Gastrocnemius medialis (tissue), 4 donors: ENCODE results near the gene CYREN. TPM values are rescaled to one million over a fixed set of nuclear protein-coding genes. Genes with fewer than 3 reads are reported as not detected.
"Not testable (repeated sequence)": the region's sequence is repeated elsewhere in the genome, so short reads cannot be mapped to it uniquely, and the experiment has no call there.

ENCODE experiments used
- ATAC-seq, 2 donors: fragments of 150-250 bp; one replicate each; pipeline ENCODE4 v1.9.1; 2016
- DNase-seq, 2 donors: peaks; one replicate each; pipeline ENCODE4 v3.0.0-alpha.2; 2019
- H3K27ac ChIP-seq, 4 donors: fragments of 200-600 bp; sonication (generic); 1 replicate in 1 of 4; 2 replicates in 3 of 4; pipeline ENCODE4 v1.5.1; 2016 to 2018; ENCODE audit warnings: mild to moderate bottlenecking in 2 of 4, moderate library complexity in 1 of 4
- H3K27me3 ChIP-seq, 3 donors: fragments of 200-600 bp; sonication (generic) in 2 of 3; 1 replicate in 1 of 3; 2 replicates in 2 of 3; pipeline versions ENCODE4 v1.5.1 to v1.6.0; 2016 to 2019; ENCODE audit warnings: mild to moderate bottlenecking in 1 of 3, moderate library complexity in 1 of 3
- H3K36me3 ChIP-seq, 2 donors: fragments of 200-600 bp; sonication (generic) in 1 of 2; one replicate each; pipeline ENCODE4 v1.5.1; 2017 to 2018
- H3K4me1 ChIP-seq, 2 donors: fragments of 200-600 bp; sonication (generic) in 1 of 2; one replicate each; pipeline ENCODE4 v1.5.1; 2016 to 2017; ENCODE audit warnings: mild to moderate bottlenecking in 2 of 2
- H3K4me3 ChIP-seq, 4 donors: fragments of 200-600 bp; sonication (generic) in 3 of 4; 1 replicate in 1 of 4; 2 replicates in 3 of 4; pipeline ENCODE4 v1.5.1; 2016 to 2019; ENCODE audit warnings: mild to moderate bottlenecking in 2 of 4
- H3K9me3 ChIP-seq, 3 donors: fragments of 200-600 bp; sonication (generic) in 2 of 3; 1 replicate in 1 of 3; 2 replicates in 2 of 3; pipeline ENCODE4 v1.5.1; 2016 to 2019
- CTCF ChIP-seq, 5 experiments: fragments of 450-650 bp in 3 of 5; fragments of 200-600 bp in 2 of 5; sonication (generic) in 2 of 5; IDR thresholded peaks in 4 of 5; conservative IDR thresholded peaks in 1 of 5; 1 replicate in 4 of 5; 2 replicates in 1 of 5; pipeline ENCODE4 v1.5.1; 2016 to 2019; ENCODE audit warnings: antibody characterized with exemption in 5 of 5, mild to moderate bottlenecking in 3 of 5, moderate library complexity in 3 of 5
- POLR2A ChIP-seq, 2 donors: fragments of 450-650 bp; IDR thresholded peaks; one replicate each; pipeline ENCODE4 v1.6.1; 2017; ENCODE audit warnings: antibody characterized with exemption in 2 of 2, mild to moderate bottlenecking in 2 of 2, moderate library complexity in 2 of 2
- in situ Hi-C, 4 donors: fragments of 200-750 bp; cut with MboI; loops; one replicate each; pipeline versions ENCODE4 v1.15.0 to v1.8.0; 2017; ENCODE audit warnings: low sequenced_read_pairs in 4 of 4
- intact Hi-C: fragments of 100-400 bp; cut with DNase I; formaldehyde crosslinking; loops from one replicate; pipeline ENCODE4 v1.15.1; 2023; ENCODE audit warnings: low total_unique reads
- total RNA-seq, 4 donors: library from RNA; depleted of rRNA; stranded (reverse); fragments of >200 nt; gene quantifications; one replicate each; pipeline versions ENCODE4 v1.1.0 to v1.2.3, GENCODE V29; 2016

Gene CYREN
- total RNA-seq, 4 donors from 2014 or later, result 11.8 to 51.5 (median 20.4) TPM

GRCh38 chr7:135171581-135172291 lies 1.2 kb upstream of the CYREN start:
- H3K9me3 ChIP-seq, H3K27me3 ChIP-seq, in situ Hi-C loops: not testable (repeated sequence)
- intact Hi-C loops, result loop anchor here (2.0 to 5.0 kb wide), 2 partner anchors 39 to 479 kb away; partner anchors contain the start of gene WDR91
- peak; percentile 44 to 51 for TF ChIP-seq POLR2A (IDR thresholded peaks at IDR 0.05)
- ATAC-seq, result peak; percentile 26 to 54
- peak overlapping the region; percentile 93 to 97 (median 96) for H3K27ac ChIP-seq
- H3K4me1 ChIP-seq, result peaks cover 40 to 46% of the 10 kb centered on the region in 2 donors
- peaks cover 0 to 20% of the 10 kb centered on the region in 2 donors for H3K36me3 ChIP-seq
- peak overlapping the region; percentile 26 to 75 (median 66) for H3K4me3 ChIP-seq
- peak; percentile 82 to 94 for DNase-seq

GRCh38 chr7:135170998-135171481 lies 533 bp upstream of the CYREN start:
- DNase-seq, ATAC-seq, in situ Hi-C loops, H3K27me3 ChIP-seq, H3K9me3 ChIP-seq: not testable (repeated sequence)
- Histone ChIP-seq H3K36me3 (peaks cover 0 to 23% of the 10 kb centered on the region in 2 donors), H3K27ac (peak overlapping the region; percentile 93 to 97 (median 96)), H3K4me1 (peaks cover 47 to 53% of the 10 kb centered on the region in 2 donors), H3K4me3 (peak overlapping the region; percentile 63 to 85 (median 72))
- intact Hi-C loops, result loop anchor here (1.0 to 5.0 kb wide), 4 partner anchors 24 to 479 kb away; partner anchors contain the start of genes AGBL3 and WDR91
- peak in 1 of 5 experiments; percentile 10 for TF ChIP-seq CTCF (IDR thresholded peaks at IDR 0.05 in 4 of 5, conservative IDR thresholded peaks at IDR 0.05 in 1 of 5)

- Histone ChIP-seq H3K36me3 (peaks cover 0 to 24% of the 10 kb centered on the region in 2 donors), H3K4me3 (peak overlapping the region; percentile 63 to 85 (median 72)), H3K27me3 (no peaks in the 10 kb centered on the region), H3K27ac (peak overlapping the region; percentile 93 to 97 (median 96)), H3K4me1 (peaks cover 59 to 64% of the 10 kb centered on the region in 2 donors), H3K9me3 (no peaks in the 10 kb centered on the region)
- intact Hi-C loops (loop anchor here (1.0 to 5.0 kb wide), 5 partner anchors 23 to 638 kb away; partner anchors contain the start of genes AGBL3 and WDR91), in situ Hi-C loops (no loop called here)
- TF ChIP-seq CTCF (IDR thresholded peaks at IDR 0.05 in 4 of 5, conservative IDR thresholded peaks at IDR 0.05 in 1 of 5) (no peak), POLR2A (IDR thresholded peaks at IDR 0.05) (no peak)
- ATAC-seq (peak; percentile 0 to 3), DNase-seq (no peak)
Observed at GRCh38 chr7:135169964-135170273, 588 bp downstream of the CYREN start.

- H3K27ac ChIP-seq, result peak overlapping the region; percentile 93 to 97 (median 96)
- peak overlapping the region; percentile 63 to 85 (median 72) for H3K4me3 ChIP-seq
- in situ Hi-C loops (no loop called here), intact Hi-C loops (loop anchor here (5.0 kb wide), 1 partner anchor 637 kb away; no protein-coding TSS in a partner anchor)
- TF ChIP-seq POLR2A (IDR thresholded peaks at IDR 0.05) (peak; percentile 32 to 49), CTCF (IDR thresholded peaks at IDR 0.05 in 4 of 5, conservative IDR thresholded peaks at IDR 0.05 in 1 of 5) (peak; percentile 26 to 54 (median 46))
- H3K4me1 ChIP-seq, result peaks cover 64 to 70% of the 10 kb centered on the region in 2 donors
- DNase-seq, result peak in 1 of 2 donors; percentile 72
- ATAC-seq, result no peak
- H3K27me3 ChIP-seq, result no peaks in the 10 kb centered on the region
- H3K36me3 ChIP-seq, result peaks cover 0 to 24% of the 10 kb centered on the region in 2 donors
- no peaks in the 10 kb centered on the region for H3K9me3 ChIP-seq
Observed at GRCh38 chr7:135169141-135169963, 1.2 kb downstream of the CYREN start.
